Hepatocyte (in vitro differentiated cells): ENCODE measurements around the gene ZFAND2A. TPM values are rescaled to one million over a fixed set of nuclear protein-coding genes. Genes with fewer than 3 reads are reported as not detected.
"Not testable (repeated sequence)": the region's sequence is repeated elsewhere in the genome, so short reads cannot be mapped to it uniquely, and the experiment has no call there.

ENCODE experiments used
- DNase-seq: peaks from one replicate; pipeline ENCODE4 v3.0.0-alpha.2; 2016; ENCODE audit warnings: low spot score
- H2AFZ ChIP-seq: fragments of 200-600 bp; sonication (generic); 2 replicates; pipeline ENCODE4 v1.6.0; 2016; ENCODE audit warnings: antibody characterized with exemption, mild to moderate bottlenecking
- H3K27ac ChIP-seq: fragments of 200-600 bp; sonication (generic); 2 replicates; pipeline ENCODE4 v1.5.1; 2016; ENCODE audit warnings: mild to moderate bottlenecking
- H3K27me3 ChIP-seq: fragments of 200-600 bp; sonication (generic); 2 replicates; pipeline ENCODE4 v1.6.1; 2016
- H3K36me3 ChIP-seq: fragments of 200-600 bp; sonication (generic); replicated peaks from 2 replicates; pipeline ENCODE4 v1.5.1; 2016; ENCODE audit warnings: low read depth; ENCODE audit not compliant: insufficient read depth
- H3K4me1 ChIP-seq: fragments of 200-600 bp; sonication (generic); 2 replicates; pipeline ENCODE4 v1.5.1; 2016; ENCODE audit warnings: mild to moderate bottlenecking, moderate library complexity; ENCODE audit not compliant: insufficient read depth
- H3K4me2 ChIP-seq: fragments of 200-600 bp; sonication (generic); 2 replicates; pipeline ENCODE4 v1.6.0; 2016
- H3K4me3 ChIP-seq: fragments of 200-600 bp; sonication (generic); 2 replicates; pipeline ENCODE4 v1.5.1; 2016; ENCODE audit warnings: mild to moderate bottlenecking
- H3K79me2 ChIP-seq: fragments of 200-600 bp; sonication (generic); 2 replicates; pipeline ENCODE4 v1.6.0; 2017; ENCODE audit warnings: mild to moderate bottlenecking
- H3K9me2 ChIP-seq: fragments of 200-600 bp; sonication (generic); replicated peaks from 2 replicates; pipeline ENCODE4 v1.6.0; 2017; ENCODE audit warnings: mild to moderate bottlenecking; ENCODE audit not compliant: insufficient read depth
- H3K9me3 ChIP-seq: fragments of 200-600 bp; sonication (generic); 2 replicates; pipeline ENCODE4 v1.5.1; 2016; ENCODE audit warnings: low read depth, mild to moderate bottlenecking
- H4K20me1 ChIP-seq: fragments of 200-600 bp; sonication (generic); 2 replicates; pipeline ENCODE4 v1.6.0; 2016; ENCODE audit warnings: mild to moderate bottlenecking; ENCODE audit not compliant: insufficient read depth, poor library complexity, severe bottlenecking
- EZH2 ChIP-seq: fragments of 200-600 bp; sonication (generic); IDR thresholded peaks from 2 replicates; pipeline ENCODE4 v1.6.1; 2016; ENCODE audit warnings: antibody characterized with exemption, mild to moderate bottlenecking, borderline replicate concordance
- EZH2phosphoT487 ChIP-seq: fragments of 200-600 bp; sonication (generic); IDR thresholded peaks from one replicate; pipeline ENCODE4 v1.6.1; 2018; ENCODE audit warnings: antibody characterized with exemption, mild to moderate bottlenecking, low read depth, moderate library complexity; ENCODE audit not compliant: unreplicated experiment, severe bottlenecking
- WGBS: methylation state at CpG from one replicate; pipeline ENCODE4 v1.1.6; 2016; ENCODE audit warnings: low lambda C conversion rate; ENCODE audit errors: missing lambda C conversion rate; 5-methylcytosine and 5-hydroxymethylcytosine counted together
- polyA plus RNA-seq: library from polyadenylated mRNA; unstranded; fragments of >200 nt; fragmentation: Nextera tagmentation; extraction: Ambion mirVana; gene quantifications from 2 replicates; pipeline ENCODE4 v1.2.1, GENCODE V29; 2016
- total RNA-seq: library from RNA; depleted of rRNA; stranded (reverse); fragments of >200 nt; gene quantifications from 2 replicates; pipeline ENCODE4 v1.2.3, GENCODE V29; 2014
- TF ChIP-seq, protein P1 (sequence below): fragments of 200-600 bp; sonication (generic); IDR thresholded peaks from 2 replicates; pipeline ENCODE4 v1.5.1; 2016; ENCODE audit warnings: antibody characterized with exemption, mild to moderate bottlenecking; ENCODE audit not compliant: poor library complexity

Gene ZFAND2A
- total and polyA plus RNA-seq, 2 experiments from 2014 or later, result 35.4 to 54.3 TPM

- no peaks in the 10 kb centered on the region for H4K20me1 ChIP-seq
- no peaks in the 10 kb centered on the region for H3K27me3 ChIP-seq
- H3K9me3 ChIP-seq, result no peaks in the 10 kb centered on the region
- H3K9me2 ChIP-seq, result no peaks in the 10 kb centered on the region
- no peaks in the 10 kb centered on the region for H3K36me3 ChIP-seq
- H2AFZ ChIP-seq, result no peak overlapping the region
- H3K4me3 ChIP-seq, result no peak overlapping the region
- no peak for TF ChIP-seq EZH2phosphoT487
- TF ChIP-seq EZH2, result no peak
- TF ChIP-seq, protein P1, sequence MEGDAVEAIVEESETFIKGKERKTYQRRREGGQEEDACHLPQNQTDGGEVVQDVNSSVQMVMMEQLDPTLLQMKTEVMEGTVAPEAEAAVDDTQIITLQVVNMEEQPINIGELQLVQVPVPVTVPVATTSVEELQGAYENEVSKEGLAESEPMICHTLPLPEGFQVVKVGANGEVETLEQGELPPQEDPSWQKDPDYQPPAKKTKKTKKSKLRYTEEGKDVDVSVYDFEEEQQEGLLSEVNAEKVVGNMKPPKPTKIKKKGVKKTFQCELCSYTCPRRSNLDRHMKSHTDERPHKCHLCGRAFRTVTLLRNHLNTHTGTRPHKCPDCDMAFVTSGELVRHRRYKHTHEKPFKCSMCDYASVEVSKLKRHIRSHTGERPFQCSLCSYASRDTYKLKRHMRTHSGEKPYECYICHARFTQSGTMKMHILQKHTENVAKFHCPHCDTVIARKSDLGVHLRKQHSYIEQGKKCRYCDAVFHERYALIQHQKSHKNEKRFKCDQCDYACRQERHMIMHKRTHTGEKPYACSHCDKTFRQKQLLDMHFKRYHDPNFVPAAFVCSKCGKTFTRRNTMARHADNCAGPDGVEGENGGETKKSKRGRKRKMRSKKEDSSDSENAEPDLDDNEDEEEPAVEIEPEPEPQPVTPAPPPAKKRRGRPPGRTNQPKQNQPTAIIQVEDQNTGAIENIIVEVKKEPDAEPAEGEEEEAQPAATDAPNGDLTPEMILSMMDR, result no peak
- no peak overlapping the region for H3K27ac ChIP-seq
- H3K4me1 ChIP-seq, result peaks cover 4% of the 10 kb centered on the region
- 93% methylated on average over 5 of the region's 5 CpGs for WGBS
- H3K79me2 ChIP-seq, result peaks cover 25% of the 10 kb centered on the region
- H3K4me2 ChIP-seq, result no peak overlapping the region
- DNase-seq, result no peak
Observed at GRCh38 chr7:1119201-1119600, 40.8 kb downstream of the ZFAND2A start.

- Histone ChIP-seq H3K36me3 (no peaks in the 10 kb centered on the region), H3K27ac (no peak overlapping the region), H3K4me1 (no peaks in the 10 kb centered on the region), H3K4me3 (no peak overlapping the region), H3K9me2 (no peaks in the 10 kb centered on the region), H4K20me1 (no peaks in the 10 kb centered on the region), H2AFZ (no peak overlapping the region), H3K79me2 (peaks cover 13% of the 10 kb centered on the region), H3K4me2 (no peak overlapping the region), H3K27me3 (no peaks in the 10 kb centered on the region), H3K9me3 (no peaks in the 10 kb centered on the region)
- TF ChIP-seq EZH2, result no peak
- TF ChIP-seq EZH2phosphoT487, result no peak
- TF ChIP-seq, protein P1, result no peak
- DNase-seq, result no peak
- 96% methylated on average over 27 of the region's 38 CpGs for WGBS
Observed at GRCh38 chr7:1117321-1117928, 42.6 kb downstream of the ZFAND2A start.

DNA sequence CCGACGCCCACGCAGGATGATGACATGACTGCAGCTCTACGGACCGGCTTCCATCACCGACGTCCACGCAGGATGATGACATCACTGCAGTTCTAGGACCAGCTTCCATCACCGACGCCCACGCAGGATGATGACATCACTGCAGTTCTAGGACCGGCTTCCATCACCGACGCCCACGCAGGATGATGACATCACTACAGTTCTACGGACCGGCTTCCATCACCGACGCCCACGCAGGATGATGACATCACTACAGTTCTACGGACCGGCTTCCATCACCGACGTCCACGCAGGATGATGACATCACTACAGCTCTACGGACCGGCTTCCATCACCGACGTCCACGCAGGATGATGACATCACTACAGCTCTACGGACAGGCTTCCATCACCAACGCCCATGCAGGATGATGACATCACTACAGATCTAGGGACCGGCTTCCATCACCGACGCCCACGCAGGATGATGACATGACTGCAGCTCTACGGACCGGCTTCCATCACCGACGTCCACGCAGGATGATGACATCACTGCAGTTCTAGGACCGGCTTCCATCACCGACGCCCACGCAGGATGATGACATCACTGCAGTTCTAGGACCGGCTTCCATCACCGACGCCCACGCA is 43.5 kb downstream of the ZFAND2A start:
- not testable (repeated sequence) for H3K9me2 ChIP-seq

GRCh38 chr7:1115171-1116045 is 44.6 kb downstream of the ZFAND2A start:
- WGBS, result 98% methylated on average over 18 of the region's 44 CpGs
- H3K4me1 ChIP-seq, H3K27me3 ChIP-seq, H3K79me2 ChIP-seq, H3K27ac ChIP-seq, H4K20me1 ChIP-seq, H3K9me2 ChIP-seq, H2AFZ ChIP-seq, H3K36me3 ChIP-seq, H3K4me2 ChIP-seq, H3K9me3 ChIP-seq, H3K4me3 ChIP-seq, DNase-seq: not testable (repeated sequence)

More for the DNA sequence above, 43.5 kb downstream of the ZFAND2A start:
- WGBS, result 100% methylated on average over 1 of the region's 49 CpGs
- H3K4me2 ChIP-seq, H3K4me3 ChIP-seq, H3K27me3 ChIP-seq, H3K4me1 ChIP-seq, H3K79me2 ChIP-seq, H3K9me3 ChIP-seq, DNase-seq, H3K36me3 ChIP-seq, H2AFZ ChIP-seq, H3K27ac ChIP-seq, H4K20me1 ChIP-seq: not testable (repeated sequence)
